WERI-Rb-1 (cell line): ENCODE data around the gene TEAD1.

Source experiments
- DNase-seq: peaks from one replicate; pipeline ENCODE4 v3.0.0-alpha.2; 2020
- H3K27ac ChIP-seq: fragments of 250-450 bp; sonication (Bioruptor Pico); 2 replicates; pipeline ENCODE4 v1.5.1; 2020; ENCODE audit warnings: mild to moderate bottlenecking, moderate library complexity
- H3K27me3 ChIP-seq: fragments of 250-450 bp; sonication (Bioruptor Pico); 2 replicates; pipeline ENCODE4 v1.5.1; 2021; ENCODE audit warnings: mild to moderate bottlenecking, low read depth, moderate library complexity; ENCODE audit not compliant: insufficient read depth, severe bottlenecking
- H3K36me3 ChIP-seq: fragments of 250-450 bp; sonication (Bioruptor Pico); 2 replicates; pipeline ENCODE4 v1.5.1; 2020; ENCODE audit warnings: mild to moderate bottlenecking, moderate library complexity
- H3K4me3 ChIP-seq: 2 replicates; pipeline ENCODE4 v1.5.1; 2011; ENCODE audit warnings: low read depth, mild to moderate bottlenecking, control low read depth, low read length
- H3K9me3 ChIP-seq: fragments of 250-450 bp; sonication (Bioruptor Pico); 2 replicates; pipeline ENCODE4 v1.5.1; 2021; ENCODE audit warnings: mild to moderate bottlenecking, moderate library complexity; ENCODE audit not compliant: severe bottlenecking
- CTCF ChIP-seq: IDR thresholded peaks from 2 replicates; pipeline ENCODE4 v1.5.1; 2011; ENCODE audit warnings: low read depth, mild to moderate bottlenecking, control low read depth, inconsistent platforms, low read length

Gene TEAD1

DNA sequence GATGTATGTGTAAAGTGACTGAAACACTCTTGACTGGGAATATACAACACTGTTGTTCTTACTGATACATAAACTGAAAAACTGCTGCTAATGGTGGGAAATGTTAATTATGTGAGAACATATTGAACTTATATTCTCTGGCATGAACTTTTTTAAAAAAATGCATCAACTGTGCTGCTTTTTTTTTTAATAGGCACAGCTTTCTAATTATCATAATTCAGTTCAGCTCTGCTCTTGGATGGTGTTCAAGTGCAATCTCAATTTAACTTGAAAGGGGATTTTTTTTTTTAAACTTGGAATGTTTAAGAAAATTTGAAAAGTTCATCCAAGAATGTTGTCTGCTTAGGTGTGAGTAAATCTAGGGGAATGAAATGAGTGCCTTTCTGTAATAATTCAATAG lies 5.2 kb downstream of the TEAD1 start:
- no peaks in the 10 kb centered on the region for H3K27me3 ChIP-seq
- no peaks in the 10 kb centered on the region for H3K9me3 ChIP-seq
- no peak for TF ChIP-seq CTCF
- H3K4me3 ChIP-seq = peak overlapping the region; percentile 27
- DNase-seq = no peak
- H3K36me3 ChIP-seq = peaks cover 32% of the 10 kb centered on the region
- peak overlapping the region; percentile 85 for H3K27ac ChIP-seq

GRCh38 chr11:12680246-12680939 lies 6.2 kb downstream of the TEAD1 start:
- Histone ChIP-seq H3K4me3 (peak overlapping the region; percentile 27), H3K36me3 (peaks cover 29% of the 10 kb centered on the region)

DNA sequence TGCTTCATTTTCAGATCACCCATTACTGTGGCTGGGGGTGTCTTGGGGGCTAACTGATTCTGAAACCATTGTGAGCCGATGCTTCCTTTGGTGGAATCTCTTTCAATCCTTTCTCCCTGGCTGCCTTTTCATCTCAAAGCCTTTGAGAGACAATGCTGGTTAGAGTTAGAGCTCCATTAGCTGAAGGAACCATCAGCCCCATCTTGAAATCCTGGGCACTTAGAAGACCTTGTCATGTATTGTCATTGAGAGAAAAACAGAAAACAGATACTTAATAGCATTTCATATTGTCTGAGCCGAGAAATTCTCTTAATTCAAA lies 6.7 kb downstream of the TEAD1 start:
- H3K4me3 ChIP-seq = peak overlapping the region; percentile 27
- peaks cover 24% of the 10 kb centered on the region for H3K36me3 ChIP-seq
- peak overlapping the region; percentile 85 for H3K27ac ChIP-seq
- DNase-seq = no peak
- no peaks in the 10 kb centered on the region for H3K9me3 ChIP-seq
- no peaks in the 10 kb centered on the region for H3K27me3 ChIP-seq
- TF ChIP-seq CTCF = no peak

More at GRCh38 chr11:12680246-12680939, 6.2 kb downstream of the TEAD1 start:
- no peaks in the 10 kb centered on the region for H3K9me3 ChIP-seq
- TF ChIP-seq CTCF = no peak
- H3K27me3 ChIP-seq = no peaks in the 10 kb centered on the region
- DNase-seq = peak; percentile 95
- peak overlapping the region; percentile 85 for H3K27ac ChIP-seq

GRCh38 chr11:12681466-12681865 lies 7.2 kb downstream of the TEAD1 start:
- Histone ChIP-seq H3K9me3 (no peaks in the 10 kb centered on the region), H3K36me3 (peaks cover 19% of the 10 kb centered on the region), H3K27ac (peak overlapping the region; percentile 85), H3K27me3 (no peaks in the 10 kb centered on the region), H3K4me3 (no peak overlapping the region)
- no peak for TF ChIP-seq CTCF
- no peak for DNase-seq

GRCh38 chr11:12682288-12682687 lies 8.1 kb downstream of the TEAD1 start:
- H3K27ac ChIP-seq = no peak overlapping the region
- DNase-seq = no peak
- no peak for TF ChIP-seq CTCF
- H3K4me3 ChIP-seq = no peak overlapping the region
- no peaks in the 10 kb centered on the region for H3K9me3 ChIP-seq
- H3K27me3 ChIP-seq = no peaks in the 10 kb centered on the region
- H3K36me3 ChIP-seq = peaks cover 19% of the 10 kb centered on the region
